Activated T-cell treated with anti-CD3 and anti-CD28 coated beads, Interleukin-2, amount 50 U/mL, for 24 hours (primary cell): ENCODE data around the gene CPNE5.
A peak's percentile ranks its signal among the peaks of the same experiment; 100 is the strongest.

Experiments used
- DNase-seq: peaks from one replicate; pipeline ENCODE4 v3.0.0-alpha.2; 2020
- H3K27ac Mint-ChIP-seq: 2 replicates; pipeline ENCODE4 v1.8.0; 2020; ENCODE audit warnings: mild to moderate bottlenecking, mixed read lengths
- H3K27me3 Mint-ChIP-seq: 2 replicates; pipeline ENCODE4 v1.8.0; 2020; ENCODE audit warnings: mixed read lengths
- H3K36me3 Mint-ChIP-seq: 2 replicates; pipeline ENCODE4 v1.8.0; 2020; ENCODE audit warnings: low read depth, mixed read lengths
- H3K4me1 Mint-ChIP-seq: 2 replicates; pipeline ENCODE4 v1.8.0; 2020; ENCODE audit warnings: low read depth, mixed read lengths
- H3K4me3 Mint-ChIP-seq: 2 replicates; pipeline ENCODE4 v1.8.0; 2020; ENCODE audit warnings: mild to moderate bottlenecking, moderate library complexity, mixed read lengths
- H3K9me3 Mint-ChIP-seq: 2 replicates; pipeline ENCODE4 v1.8.0; 2020; ENCODE audit warnings: mixed read lengths

The CPNE5 gene

GRCh38 chr6:36765594-36766398 is 73.4 kb downstream of the CPNE5 start:
- Mint-ChIP-seq H3K36me3 (no peaks in the 10 kb centered on the region), H3K9me3 (no peaks in the 10 kb centered on the region), H3K4me3 (no peak overlapping the region), H3K4me1 (peaks cover 30% of the 10 kb centered on the region), H3K27ac (no peak overlapping the region), H3K27me3 (no peaks in the 10 kb centered on the region)
- DNase-seq: peak; percentile 83

GRCh38 chr6:36765190-36765589 is 74.1 kb downstream of the CPNE5 start:
- H3K27ac Mint-ChIP-seq: no peak overlapping the region
- no peaks in the 10 kb centered on the region for H3K9me3 Mint-ChIP-seq
- DNase-seq: no peak
- no peaks in the 10 kb centered on the region for H3K27me3 Mint-ChIP-seq
- H3K4me3 Mint-ChIP-seq: no peak overlapping the region
- H3K4me1 Mint-ChIP-seq: peaks cover 24% of the 10 kb centered on the region
- H3K36me3 Mint-ChIP-seq: no peaks in the 10 kb centered on the region

GRCh38 chr6:36762123-36762522 is 77.1 kb downstream of the CPNE5 start:
- Mint-ChIP-seq H3K27ac (no peak overlapping the region), H3K27me3 (no peaks in the 10 kb centered on the region), H3K4me3 (no peak overlapping the region), H3K9me3 (no peaks in the 10 kb centered on the region), H3K36me3 (no peaks in the 10 kb centered on the region), H3K4me1 (peaks cover 20% of the 10 kb centered on the region)
- DNase-seq: no peak

GRCh38 chr6:36760685-36761435 is 78.4 kb downstream of the CPNE5 start:
- Mint-ChIP-seq H3K4me3 (no peak overlapping the region), H3K9me3 (no peaks in the 10 kb centered on the region), H3K36me3 (no peaks in the 10 kb centered on the region), H3K27ac (no peak overlapping the region), H3K4me1 (peaks cover 28% of the 10 kb centered on the region), H3K27me3 (no peaks in the 10 kb centered on the region)
- DNase-seq: no peak

- H3K27ac Mint-ChIP-seq: no peak overlapping the region
- no peaks in the 10 kb centered on the region for H3K27me3 Mint-ChIP-seq
- no peak overlapping the region for H3K4me3 Mint-ChIP-seq
- peak; percentile 88 for DNase-seq
- H3K4me1 Mint-ChIP-seq: peaks cover 44% of the 10 kb centered on the region
- no peaks in the 10 kb centered on the region for H3K36me3 Mint-ChIP-seq
- no peaks in the 10 kb centered on the region for H3K9me3 Mint-ChIP-seq
These were observed 80.0 kb downstream of the CPNE5 start for GRCh38 chr6:36759148-36759759.

GRCh38 chr6:36758516-36759147 is 80.6 kb downstream of the CPNE5 start:
- Mint-ChIP-seq H3K27ac (no peak overlapping the region), H3K9me3 (no peaks in the 10 kb centered on the region), H3K36me3 (no peaks in the 10 kb centered on the region), H3K27me3 (no peaks in the 10 kb centered on the region), H3K4me1 (peaks cover 50% of the 10 kb centered on the region), H3K4me3 (no peak overlapping the region)
- no peak for DNase-seq

- no peaks in the 10 kb centered on the region for H3K9me3 Mint-ChIP-seq
- H3K4me1 Mint-ChIP-seq: peaks cover 56% of the 10 kb centered on the region
- H3K4me3 Mint-ChIP-seq: no peak overlapping the region
These were observed 81.2 kb downstream of the CPNE5 start for GRCh38 chr6:36757943-36758508.

GRCh38 chr6:36757206-36757605 is 82.0 kb downstream of the CPNE5 start:
- Mint-ChIP-seq H3K4me3 (no peak overlapping the region), H3K4me1 (peaks cover 65% of the 10 kb centered on the region), H3K27ac (peak overlapping the region; percentile 91), H3K36me3 (no peaks in the 10 kb centered on the region), H3K9me3 (no peaks in the 10 kb centered on the region), H3K27me3 (no peaks in the 10 kb centered on the region)
- DNase-seq: no peak

More at GRCh38 chr6:36757943-36758508, 81.2 kb downstream of the CPNE5 start:
- H3K36me3 Mint-ChIP-seq: no peaks in the 10 kb centered on the region
- no peaks in the 10 kb centered on the region for H3K27me3 Mint-ChIP-seq
- DNase-seq: no peak
- H3K27ac Mint-ChIP-seq: no peak overlapping the region

GRCh38 chr6:36756786-36757185 is 82.5 kb downstream of the CPNE5 start:
- H3K36me3 Mint-ChIP-seq: no peaks in the 10 kb centered on the region
- H3K4me1 Mint-ChIP-seq: peaks cover 69% of the 10 kb centered on the region
- peak overlapping the region; percentile 27 for H3K4me3 Mint-ChIP-seq
- no peaks in the 10 kb centered on the region for H3K27me3 Mint-ChIP-seq
- peak overlapping the region; percentile 91 for H3K27ac Mint-ChIP-seq
- no peaks in the 10 kb centered on the region for H3K9me3 Mint-ChIP-seq
- DNase-seq: no peak

GRCh38 chr6:36755435-36756348 is 83.6 kb downstream of the CPNE5 start:
- DNase-seq: peak; percentile 80
- Mint-ChIP-seq H3K4me3 (peak overlapping the region; percentile 42), H3K9me3 (no peaks in the 10 kb centered on the region), H3K4me1 (peaks cover 70% of the 10 kb centered on the region), H3K27ac (peak overlapping the region; percentile 91), H3K36me3 (no peaks in the 10 kb centered on the region), H3K27me3 (no peaks in the 10 kb centered on the region)

GRCh38 chr6:36754582-36755434 is 84.4 kb downstream of the CPNE5 start:
- DNase-seq: no peak
- peaks cover 70% of the 10 kb centered on the region for H3K4me1 Mint-ChIP-seq
- H3K36me3 Mint-ChIP-seq: no peaks in the 10 kb centered on the region
- no peaks in the 10 kb centered on the region for H3K9me3 Mint-ChIP-seq
- H3K4me3 Mint-ChIP-seq: no peak overlapping the region
- peak overlapping the region; percentile 91 for H3K27ac Mint-ChIP-seq
- H3K27me3 Mint-ChIP-seq: no peaks in the 10 kb centered on the region

GRCh38 chr6:36753671-36754405 is 85.4 kb downstream of the CPNE5 start:
- no peak for DNase-seq
- Mint-ChIP-seq H3K9me3 (peaks cover 4% of the 10 kb centered on the region), H3K4me1 (peaks cover 67% of the 10 kb centered on the region), H3K36me3 (no peaks in the 10 kb centered on the region), H3K27ac (peak overlapping the region; percentile 91), H3K27me3 (no peaks in the 10 kb centered on the region), H3K4me3 (no peak overlapping the region)
